Raji (cell line): ENCODE results near the gene IER5.
A peak's percentile ranks its signal among the peaks of the same experiment; 100 is the strongest.

Experiments
- POLR2A ChIP-seq: IDR thresholded peaks from 2 replicates; pipeline ENCODE4 v1.6.1; 2011; ENCODE audit warnings: low read depth, low read length, control low read depth; ENCODE audit not compliant: insufficient read depth

IER5 gene

GRCh38 chr1:181103399-181103798 lies 14.9 kb downstream of the IER5 start:
- TF ChIP-seq POLR2A = no peak

- TF ChIP-seq POLR2A = no peak
Measured at GRCh38 chr1:181104042-181104789, 15.7 kb downstream of the IER5 start.

GRCh38 chr1:181104790-181105133 lies 16.3 kb downstream of the IER5 start:
- TF ChIP-seq POLR2A = no peak

GRCh38 chr1:181105134-181106021 lies 16.9 kb downstream of the IER5 start:
- TF ChIP-seq POLR2A = peak; percentile 42

- TF ChIP-seq POLR2A = no peak
Measured at GRCh38 chr1:181106022-181106312, 17.5 kb downstream of the IER5 start.

- no peak for TF ChIP-seq POLR2A
Measured at GRCh38 chr1:181106479-181106878, 18.0 kb downstream of the IER5 start.

GRCh38 chr1:181107711-181108110 lies 19.2 kb downstream of the IER5 start:
- no peak for TF ChIP-seq POLR2A

GRCh38 chr1:181108304-181108867 lies 19.9 kb downstream of the IER5 start:
- TF ChIP-seq POLR2A = no peak

GRCh38 chr1:181110013-181110412 lies 21.5 kb downstream of the IER5 start:
- TF ChIP-seq POLR2A = no peak

GRCh38 chr1:181111559-181111958 lies 23.1 kb downstream of the IER5 start:
- no peak for TF ChIP-seq POLR2A

- no peak for TF ChIP-seq POLR2A
Measured at GRCh38 chr1:181112071-181112929, 23.8 kb downstream of the IER5 start.

GRCh38 chr1:181113059-181113641 lies 24.6 kb downstream of the IER5 start:
- no peak for TF ChIP-seq POLR2A

GRCh38 chr1:181114574-181115367 lies 26.3 kb downstream of the IER5 start:
- no peak for TF ChIP-seq POLR2A

GRCh38 chr1:181115368-181115684 lies 26.8 kb downstream of the IER5 start:
- TF ChIP-seq POLR2A = no peak
